Activated effector memory CD4-positive, alpha-beta T cell treated with Interleukin-2 at 50 U/mL for 16 hours (primary cell): ENCODE results near the gene WDR81.
"Not testable (repeated sequence)": the region's sequence is repeated elsewhere in the genome, so short reads cannot be mapped to it uniquely, and the experiment has no call there.

ENCODE experiments used
- DNase-seq: peaks from one replicate; pipeline ENCODE4 v3.0.0-alpha.2; 2020

Gene WDR81

GRCh38 chr17:1724351-1724868, at the start of gene WDR81:
Gene WDR81 (plus strand): TSS chr17:1724704. CDS start chr17:1724960, 256 bp downstream.
- DNase-seq, result peak; percentile 82

GRCh38 chr17:1676401-1676800, 48.1 kb upstream of the WDR81 start:
- no peak for DNase-seq

GRCh38 chr17:1683459-1683858, 41.0 kb upstream of the WDR81 start:
- no peak for DNase-seq

- DNase-seq, result peak; percentile 96
Observed at GRCh38 chr17:1684378-1685189, 39.9 kb upstream of the WDR81 start, which contains the start of gene PRPF8. Gene PRPF8 (minus strand): TSS chr17:1684867. CDS start chr17:1684571, 296 bp downstream.

- no peak for DNase-seq
Observed at GRCh38 chr17:1686086-1686485, 38.4 kb upstream of the WDR81 start.

- DNase-seq, result not testable (repeated sequence)
Observed at GRCh38 chr17:1688405-1688804, 36.1 kb upstream of the WDR81 start.

- DNase-seq, result no peak
Observed at GRCh38 chr17:1690544-1691221, 33.8 kb upstream of the WDR81 start.

GRCh38 chr17:1693339-1693738, 31.2 kb upstream of the WDR81 start:
- no peak for DNase-seq

GRCh38 chr17:1695365-1695764, 29.1 kb upstream of the WDR81 start:
- no peak for DNase-seq

GRCh38 chr17:1697681-1698080, 26.8 kb upstream of the WDR81 start:
- no peak for DNase-seq

- DNase-seq, result not testable (repeated sequence)
Observed at GRCh38 chr17:1699891-1700290, 24.6 kb upstream of the WDR81 start.

GRCh38 chr17:1703063-1703462, 21.4 kb upstream of the WDR81 start:
- DNase-seq, result no peak

- DNase-seq, result no peak
Observed at GRCh38 chr17:1705004-1705403, 19.5 kb upstream of the WDR81 start.

GRCh38 chr17:1707107-1707506, 17.4 kb upstream of the WDR81 start:
- DNase-seq, result no peak

GRCh38 chr17:1708791-1709346, 15.6 kb upstream of the WDR81 start:
- DNase-seq, result not testable (repeated sequence)

- DNase-seq, result no peak
Observed at GRCh38 chr17:1709403-1709951, 15.0 kb upstream of the WDR81 start.

GRCh38 chr17:1709971-1710806, 14.3 kb upstream of the WDR81 start, which contains the start of gene TLCD2:
Gene TLCD2 (minus strand): TSS chr17:1710377. CDS start chr17:1710242, 135 bp downstream.
- no peak for DNase-seq

- no peak for DNase-seq
Observed at GRCh38 chr17:1710807-1711553, 13.5 kb upstream of the WDR81 start.

- no peak for DNase-seq
Observed at GRCh38 chr17:1711804-1712203, 12.7 kb upstream of the WDR81 start.

GRCh38 chr17:1712271-1712670, 12.2 kb upstream of the WDR81 start:
- DNase-seq, result no peak

GRCh38 chr17:1713160-1713877, 11.2 kb upstream of the WDR81 start:
- DNase-seq, result no peak
